ENCODE results near the gene TRPM8. TPM values are rescaled to one million over a fixed set of nuclear protein-coding genes. Genes with fewer than 3 reads are reported as not detected.

TRPM8 gene
- total RNA-seq, 1 donor from 2014 or later, result 0.60 TPM

GRCh38 chr2:233915128-233915527 lies 2.0 kb upstream of the TRPM8 start:
- peak; percentile 49 for TF ChIP-seq CTCF (conservative IDR thresholded peaks at IDR 0.05)
- no peak overlapping the region for H3K4me3 Mint-ChIP-seq
- no peaks in the 10 kb centered on the region for H3K9me3 Mint-ChIP-seq
- no peaks in the 10 kb centered on the region for H3K36me3 Mint-ChIP-seq
- H3K4me1 Mint-ChIP-seq (ENCODE audit: unreplicated experiment), result no peaks in the 10 kb centered on the region
- H3K27ac Mint-ChIP-seq, result no peak overlapping the region
- no peak for DNase-seq (ENCODE audit: extremely low spot score, unreplicated experiment)
- H3K27me3 Mint-ChIP-seq, result peaks cover 75% of the 10 kb centered on the region

- Mint-ChIP-seq H3K27ac (no peak overlapping the region), H3K27me3 (peaks cover 59% of the 10 kb centered on the region), H3K4me1 (ENCODE audit: unreplicated experiment) (no peaks in the 10 kb centered on the region), H3K4me3 (no peak overlapping the region), H3K36me3 (no peaks in the 10 kb centered on the region), H3K9me3 (no peaks in the 10 kb centered on the region)
- DNase-seq (ENCODE audit: extremely low spot score, unreplicated experiment), result no peak
- TF ChIP-seq CTCF (conservative IDR thresholded peaks at IDR 0.05), result no peak
These were observed 2.1 kb downstream of the TRPM8 start for GRCh38 chr2:233919319-233919718.

DNA sequence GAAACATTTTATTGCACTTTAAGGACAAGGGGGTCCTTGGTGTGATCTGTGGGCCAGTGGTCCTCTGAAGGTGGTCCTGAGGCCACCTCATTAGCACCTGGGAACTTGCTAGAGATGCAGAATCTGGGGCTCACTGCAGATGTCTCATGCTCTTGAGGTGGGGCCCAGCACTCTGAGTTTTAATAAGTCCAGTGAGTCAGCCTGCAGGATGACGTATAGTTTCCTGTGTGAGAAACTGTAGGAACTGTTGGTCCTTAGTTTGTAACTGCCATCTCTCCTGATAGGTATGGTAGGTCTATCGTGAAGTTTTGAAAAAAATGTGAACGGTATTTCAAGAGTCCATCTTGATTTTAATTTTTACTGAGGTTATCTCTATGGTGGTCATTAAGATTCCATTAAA lies 2.8 kb downstream of the TRPM8 start:
- no peak for DNase-seq (ENCODE audit: extremely low spot score, unreplicated experiment)
- H3K9me3 Mint-ChIP-seq, result no peaks in the 10 kb centered on the region
- no peak for TF ChIP-seq CTCF (conservative IDR thresholded peaks at IDR 0.05)
- no peak overlapping the region for H3K27ac Mint-ChIP-seq
- H3K27me3 Mint-ChIP-seq, result peaks cover 61% of the 10 kb centered on the region
- no peaks in the 10 kb centered on the region for H3K4me1 Mint-ChIP-seq (ENCODE audit: unreplicated experiment)
- no peak overlapping the region for H3K4me3 Mint-ChIP-seq
- H3K36me3 Mint-ChIP-seq, result no peaks in the 10 kb centered on the region

DNA sequence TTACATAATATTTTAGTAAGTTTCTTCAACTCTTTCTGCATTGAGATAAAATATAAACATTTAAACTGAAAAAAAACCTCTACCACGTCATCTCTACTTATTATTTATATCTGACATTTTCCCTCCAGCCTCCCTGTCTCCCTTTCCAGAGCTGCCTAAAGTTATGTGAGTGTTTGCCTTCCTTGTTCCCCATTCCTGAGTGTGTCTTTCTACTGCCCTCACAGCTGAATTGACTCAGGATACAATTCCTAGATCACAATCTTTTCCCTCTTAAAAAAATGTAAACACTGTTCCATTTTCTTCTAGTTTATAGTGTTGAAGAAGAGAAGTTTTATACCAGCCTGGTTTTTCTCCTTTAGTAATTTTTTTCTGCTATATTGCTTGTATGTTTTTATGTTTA lies 5.3 kb downstream of the TRPM8 start:
- no peak overlapping the region for H3K27ac Mint-ChIP-seq
- H3K4me1 Mint-ChIP-seq (ENCODE audit: unreplicated experiment), result no peaks in the 10 kb centered on the region
- no peak for TF ChIP-seq CTCF (conservative IDR thresholded peaks at IDR 0.05)
- no peaks in the 10 kb centered on the region for H3K36me3 Mint-ChIP-seq
- peaks cover 59% of the 10 kb centered on the region for H3K27me3 Mint-ChIP-seq
- H3K4me3 Mint-ChIP-seq, result no peak overlapping the region
- no peaks in the 10 kb centered on the region for H3K9me3 Mint-ChIP-seq
- DNase-seq (ENCODE audit: extremely low spot score, unreplicated experiment), result no peak

- no peaks in the 10 kb centered on the region for H3K4me1 Mint-ChIP-seq (ENCODE audit: unreplicated experiment)
- no peaks in the 10 kb centered on the region for H3K36me3 Mint-ChIP-seq
- H3K9me3 Mint-ChIP-seq, result no peaks in the 10 kb centered on the region
- peaks cover 49% of the 10 kb centered on the region for H3K27me3 Mint-ChIP-seq
- DNase-seq (ENCODE audit: extremely low spot score, unreplicated experiment), result no peak
- no peak for TF ChIP-seq CTCF (conservative IDR thresholded peaks at IDR 0.05)
- no peak overlapping the region for H3K27ac Mint-ChIP-seq
- H3K4me3 Mint-ChIP-seq, result no peak overlapping the region
These were observed 8.2 kb downstream of the TRPM8 start for GRCh38 chr2:233925402-233925801.

GRCh38 chr2:233926806-233927205 lies 9.6 kb downstream of the TRPM8 start:
- H3K9me3 Mint-ChIP-seq, result no peaks in the 10 kb centered on the region
- no peak overlapping the region for H3K27ac Mint-ChIP-seq
- DNase-seq (ENCODE audit: extremely low spot score, unreplicated experiment), result no peak
- no peaks in the 10 kb centered on the region for H3K36me3 Mint-ChIP-seq
- TF ChIP-seq CTCF (conservative IDR thresholded peaks at IDR 0.05), result no peak
- H3K27me3 Mint-ChIP-seq, result peaks cover 59% of the 10 kb centered on the region
- no peaks in the 10 kb centered on the region for H3K4me1 Mint-ChIP-seq (ENCODE audit: unreplicated experiment)
- no peak overlapping the region for H3K4me3 Mint-ChIP-seq

Measured in type B pancreatic cell (in vitro differentiated cells).